ENCODE data around the gene TSPYL1. TPM values are rescaled to one million over a fixed set of nuclear protein-coding genes. Genes with fewer than 3 reads are reported as not detected.

TSPYL1 gene
- polyA plus RNA-seq, 1 donor from 2014 or later = 84.8 TPM

DNA sequence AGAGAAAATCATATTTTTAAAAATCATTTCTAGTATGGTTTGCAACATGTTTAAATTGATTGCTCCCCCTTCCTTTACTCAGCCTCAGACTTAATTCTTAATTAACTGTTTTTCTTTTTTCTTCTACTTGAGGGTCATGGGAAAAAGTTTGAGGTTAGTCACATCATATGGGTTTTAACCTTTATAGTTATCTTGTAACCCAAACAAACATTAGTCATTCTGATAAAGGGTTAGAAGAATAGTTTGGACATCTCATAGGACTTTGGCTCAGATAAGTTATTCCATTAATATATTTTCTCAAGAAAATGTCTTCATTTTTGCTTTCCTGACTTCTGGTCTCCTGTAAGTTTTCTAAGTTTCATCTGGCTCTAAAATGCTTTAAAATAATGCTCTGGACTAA is 34.5 kb upstream of the TSPYL1 start:
- TF ChIP-seq EP300 (conservative IDR thresholded peaks at IDR 0.05; ENCODE audit: poor library complexity, severe bottlenecking) (no peak), REST (IDR thresholded peaks at IDR 0.05; ENCODE audit: borderline replicate concordance) (no peak), EZH2 (IDR thresholded peaks at IDR 0.05; ENCODE audit: borderline replicate concordance, insufficient read depth, low read length, poor library complexity, severe bottlenecking) (no peak), CTCF (IDR thresholded peaks at IDR 0.05; ENCODE audit: poor library complexity, severe bottlenecking) (no peak), RAD21 (conservative IDR thresholded peaks at IDR 0.05) (no peak), SMC3 (conservative IDR thresholded peaks at IDR 0.05; ENCODE audit: poor library complexity) (no peak), MXI1 (conservative IDR thresholded peaks at IDR 0.05; ENCODE audit: poor library complexity, severe bottlenecking) (no peak), TAF1 (IDR thresholded peaks at IDR 0.05; ENCODE audit: low read depth) (no peak), POLR2AphosphoS5 (IDR thresholded peaks at IDR 0.05) (no peak)
- Histone ChIP-seq H3K27ac (ENCODE audit: low read length) (no peak overlapping the region), H3K27me3 (ENCODE audit: insufficient read depth, low read depth, low read length) (no peaks in the 10 kb centered on the region), H3K36me3 (ENCODE audit: insufficient read depth, low read length) (no peaks in the 10 kb centered on the region), H3K9ac (ENCODE audit: low read length) (no peak overlapping the region), H3K9me3 (ENCODE audit: low read length) (no peaks in the 10 kb centered on the region), H4K20me1 (ENCODE audit: insufficient read depth) (no peaks in the 10 kb centered on the region), H3K4me2 (ENCODE audit: low read length) (no peak overlapping the region), H3K79me2 (replicated peaks; ENCODE audit: insufficient read depth, low read length) (no peaks in the 10 kb centered on the region), H3F3A (ENCODE audit: insufficient read depth, low read length, poor library complexity, severe bottlenecking) (no peaks in the 10 kb centered on the region), H3K4me3 (ENCODE audit: low read length) (no peak overlapping the region), H3K9me2 (ENCODE audit: insufficient read depth, low read length) (no peaks in the 10 kb centered on the region), H2AFZ (ENCODE audit: low read depth, low read length) (no peak overlapping the region)

GRCh38 chr6:116313101-116313776 is 33.5 kb upstream of the TSPYL1 start:
- H3K9me3 ChIP-seq (ENCODE audit: low read length) = no peaks in the 10 kb centered on the region
- H3K27me3 ChIP-seq (ENCODE audit: insufficient read depth, low read depth, low read length) = no peaks in the 10 kb centered on the region
- no peaks in the 10 kb centered on the region for H3K79me2 ChIP-seq (replicated peaks; ENCODE audit: insufficient read depth, low read length)
- H3K4me3 ChIP-seq (ENCODE audit: low read length) = no peak overlapping the region
- no peak overlapping the region for H3K9ac ChIP-seq (ENCODE audit: low read length)
- no peak overlapping the region for H3K4me2 ChIP-seq (ENCODE audit: low read length)
- no peaks in the 10 kb centered on the region for H3K9me2 ChIP-seq (ENCODE audit: insufficient read depth, low read length)
- H3K36me3 ChIP-seq (ENCODE audit: insufficient read depth, low read length) = no peaks in the 10 kb centered on the region
- H2AFZ ChIP-seq (ENCODE audit: low read depth, low read length) = no peak overlapping the region
- H3K27ac ChIP-seq (ENCODE audit: low read length) = no peak overlapping the region
- H3F3A ChIP-seq (ENCODE audit: insufficient read depth, low read length, poor library complexity, severe bottlenecking) = no peaks in the 10 kb centered on the region
- H4K20me1 ChIP-seq (ENCODE audit: insufficient read depth) = no peaks in the 10 kb centered on the region
- TF ChIP-seq TAF1 (IDR thresholded peaks at IDR 0.05; ENCODE audit: low read depth) (no peak), SMC3 (conservative IDR thresholded peaks at IDR 0.05; ENCODE audit: poor library complexity) (no peak), EP300 (conservative IDR thresholded peaks at IDR 0.05; ENCODE audit: poor library complexity, severe bottlenecking) (no peak), POLR2AphosphoS5 (IDR thresholded peaks at IDR 0.05) (no peak), CTCF (IDR thresholded peaks at IDR 0.05; ENCODE audit: poor library complexity, severe bottlenecking) (no peak), MXI1 (conservative IDR thresholded peaks at IDR 0.05; ENCODE audit: poor library complexity, severe bottlenecking) (no peak)
